Caco-2 (cell line): Measurements from ENCODE around the gene NRL. TPM values are rescaled to one million over a fixed set of nuclear protein-coding genes. Genes with fewer than 3 reads are reported as not detected.

Source experiments
- BruUV-seq: library from RNA; stranded (reverse); fragments of 400-500 nt; replicated peaks from 2 replicates; lab custom pipeline; 2021; lab: Mats Ljungman, UMichigan
- CTCF ChIA-PET: fragments of 300-600 bp; sonication (Branson Sonifier 250); formaldehyde crosslinking; loops from one replicate; lab custom pipeline; 2022; ENCODE audit warnings: antibody characterized with exemption; lab: Charles Lee
- POLR2A ChIA-PET: fragments of 300-600 bp; sonication (Branson Sonifier 250); formaldehyde crosslinking; loops from one replicate; lab custom pipeline; 2022; ENCODE audit warnings: antibody characterized with exemption; lab: Charles Lee
- DNase-seq, 2 experiments: peaks; one replicate each; pipeline versions ENCODE4 v3.0.0 to v3.0.0-alpha.2; 2020 to 2022
- H3K27me3 ChIP-seq: replicated peaks from 2 replicates; pipeline ENCODE4 v1.6.0; 2011; ENCODE audit warnings: low read length; ENCODE audit not compliant: control insufficient read depth, insufficient read depth
- H3K36me3 ChIP-seq: 2 replicates; pipeline ENCODE4 v1.5.1; 2011; ENCODE audit warnings: low read length; ENCODE audit not compliant: control insufficient read depth, insufficient read depth
- H3K4me1 ChIP-seq: fragments of 250-450 bp; sonication (Bioruptor Pico); 2 replicates; pipeline ENCODE4 v1.5.1; 2020; ENCODE audit warnings: mild to moderate bottlenecking
- H3K4me3 ChIP-seq: 2 replicates; pipeline ENCODE4 v1.5.1; 2011; ENCODE audit warnings: low read depth, mild to moderate bottlenecking, control low read depth, low read length
- H3K9me3 ChIP-seq: fragments of 250-450 bp; sonication (Bioruptor Pico); 2 replicates; pipeline ENCODE4 v1.5.1; 2020; ENCODE audit warnings: mild to moderate bottlenecking, moderate library complexity
- H3K27ac Mint-ChIP-seq: one replicate; pipeline ENCODE4 v1.8.0; 2022; ENCODE audit warnings: mixed read lengths; ENCODE audit not compliant: unreplicated experiment
- H3K27me3 Mint-ChIP-seq: one replicate; pipeline ENCODE4 v1.8.0; 2022; ENCODE audit warnings: mixed read lengths; ENCODE audit not compliant: insufficient read depth, unreplicated experiment
- H3K36me3 Mint-ChIP-seq: one replicate; pipeline ENCODE4 v1.8.0; 2022; ENCODE audit warnings: mild to moderate bottlenecking, mixed read lengths; ENCODE audit not compliant: insufficient read depth, unreplicated experiment
- H3K4me1 Mint-ChIP-seq: one replicate; pipeline ENCODE4 v1.8.0; 2022; ENCODE audit warnings: low read depth, mixed read lengths; ENCODE audit not compliant: unreplicated experiment
- H3K4me3 Mint-ChIP-seq: one replicate; pipeline ENCODE4 v1.8.0; 2022; ENCODE audit warnings: mild to moderate bottlenecking, moderate library complexity, mixed read lengths; ENCODE audit not compliant: unreplicated experiment
- H3K9me3 Mint-ChIP-seq: one replicate; pipeline ENCODE4 v1.8.0; 2022; ENCODE audit warnings: mixed read lengths; ENCODE audit not compliant: unreplicated experiment
- intact Hi-C: fragments of 100-400 bp; cut with micrococcal nuclease; formaldehyde crosslinking; loops from one replicate; pipeline ENCODE4 v1.10.0; 2022; ENCODE audit not compliant: unreplicated experiment
- total RNA-seq: library from RNA; stranded (reverse); gene quantifications from 2 replicates; pipeline ENCODE4 v1.2.3, GENCODE V29; 2022
- TF ChIP-seq, protein P1 (sequence below), 2 experiments: fragments of 200-600 bp in 1 of 2; IDR thresholded peaks; 1 replicate in 1 of 2; 2 replicates in 1 of 2; pipeline versions ENCODE4 v1.5.1 to v1.8.0; 2011 to 2022; ENCODE audit warnings: antibody characterized with exemption in 1 of 2, control low read depth in 1 of 2, inconsistent platforms in 1 of 2, low read depth in 1 of 2, low read length in 1 of 2, mild to moderate bottlenecking in 1 of 2, moderate library complexity in 1 of 2; ENCODE audit not compliant: insufficient read depth in 1 of 2, severe bottlenecking in 1 of 2, unreplicated experiment in 1 of 2

Gene NRL
- total RNA-seq, 1 experiment from 2014 or later: 2.1 TPM

DNA sequence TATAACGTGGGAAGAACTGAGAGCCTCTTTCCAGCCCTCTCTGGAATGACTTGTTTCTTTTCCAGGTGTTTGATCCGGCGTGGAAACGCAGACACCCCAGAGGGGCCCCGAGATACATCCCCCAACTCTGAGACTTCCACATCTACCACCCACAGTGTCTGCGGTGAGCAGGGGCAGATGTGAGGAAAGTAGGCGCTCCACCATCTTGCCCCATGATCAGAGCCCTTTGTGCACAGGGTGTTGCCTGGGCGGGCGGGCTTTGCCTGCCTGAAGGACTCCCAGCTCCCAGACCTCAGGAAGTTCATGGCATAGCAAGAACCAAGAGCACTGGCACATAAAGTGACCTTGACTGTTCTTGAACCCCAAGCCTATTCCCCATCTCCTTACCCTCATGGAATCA is 60.1 kb downstream of the NRL start:
- intact Hi-C loops: no loop called here
- Mint-ChIP-seq H3K27me3 (peaks cover 8% of the 10 kb centered on the region), H3K36me3 (no peaks in the 10 kb centered on the region), H3K9me3 (no peaks in the 10 kb centered on the region), H3K4me1 (no peaks in the 10 kb centered on the region), H3K4me3 (no peak overlapping the region), H3K27ac (no peak overlapping the region)
- H3K36me3 ChIP-seq: no peaks in the 10 kb centered on the region
- H3K4me1 ChIP-seq: peaks cover 5% of the 10 kb centered on the region; the same call in 1 of the 2 replicates
- CTCF ChIA-PET: interaction anchor here (0.5 to 0.6 kb wide), 2 partner anchors 107 to 145 kb away, joined by 3 to 6 read pairs; partner anchors contain the start of gene IRF9
- TF ChIP-seq, protein P1, sequence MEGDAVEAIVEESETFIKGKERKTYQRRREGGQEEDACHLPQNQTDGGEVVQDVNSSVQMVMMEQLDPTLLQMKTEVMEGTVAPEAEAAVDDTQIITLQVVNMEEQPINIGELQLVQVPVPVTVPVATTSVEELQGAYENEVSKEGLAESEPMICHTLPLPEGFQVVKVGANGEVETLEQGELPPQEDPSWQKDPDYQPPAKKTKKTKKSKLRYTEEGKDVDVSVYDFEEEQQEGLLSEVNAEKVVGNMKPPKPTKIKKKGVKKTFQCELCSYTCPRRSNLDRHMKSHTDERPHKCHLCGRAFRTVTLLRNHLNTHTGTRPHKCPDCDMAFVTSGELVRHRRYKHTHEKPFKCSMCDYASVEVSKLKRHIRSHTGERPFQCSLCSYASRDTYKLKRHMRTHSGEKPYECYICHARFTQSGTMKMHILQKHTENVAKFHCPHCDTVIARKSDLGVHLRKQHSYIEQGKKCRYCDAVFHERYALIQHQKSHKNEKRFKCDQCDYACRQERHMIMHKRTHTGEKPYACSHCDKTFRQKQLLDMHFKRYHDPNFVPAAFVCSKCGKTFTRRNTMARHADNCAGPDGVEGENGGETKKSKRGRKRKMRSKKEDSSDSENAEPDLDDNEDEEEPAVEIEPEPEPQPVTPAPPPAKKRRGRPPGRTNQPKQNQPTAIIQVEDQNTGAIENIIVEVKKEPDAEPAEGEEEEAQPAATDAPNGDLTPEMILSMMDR (IDR thresholded peaks at IDR 0.05; ENCODE audit: insufficient read depth in 1 of 2, low read depth in 1 of 2, low read length in 1 of 2, severe bottlenecking in 1 of 2, unreplicated experiment in 1 of 2): no peak
- H3K27me3 ChIP-seq: no peaks in the 10 kb centered on the region
- no TSS peak for BruUV-seq
- DNase-seq: peak in 1 of 2 experiments; percentile 15
- H3K4me3 ChIP-seq: no peak overlapping the region
- no peaks in the 10 kb centered on the region for H3K9me3 ChIP-seq
- POLR2A ChIA-PET: no interaction called here

DNA sequence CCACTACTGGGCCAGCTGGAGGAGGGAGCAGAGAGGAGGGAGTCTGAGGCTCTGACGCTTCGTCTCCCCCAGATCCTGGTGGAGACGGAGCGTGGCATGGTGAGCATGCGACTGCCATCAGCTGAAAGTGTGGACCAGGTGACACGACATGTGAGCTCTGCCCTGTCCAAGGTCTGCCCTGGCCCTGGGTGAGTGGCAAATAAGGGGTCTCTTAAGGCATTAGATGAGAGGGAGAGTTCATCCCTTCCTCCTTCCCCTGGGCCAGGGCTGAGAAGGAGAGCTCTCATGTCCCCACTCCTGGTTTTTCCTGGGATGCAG is 60.5 kb downstream of the NRL start:
- no peak overlapping the region for H3K4me3 ChIP-seq
- no peaks in the 10 kb centered on the region for H3K36me3 ChIP-seq
- H3K27me3 Mint-ChIP-seq: peaks cover 9% of the 10 kb centered on the region
- peak in 1 of 2 experiments; percentile 19 for DNase-seq
- peaks cover 5% of the 10 kb centered on the region; the same call in 1 of the 2 replicates for H3K4me1 ChIP-seq
- BruUV-seq: no TSS peak
- no peak overlapping the region for H3K4me3 Mint-ChIP-seq
- no peaks in the 10 kb centered on the region for H3K4me1 Mint-ChIP-seq
- ChIA-PET CTCF (interaction anchor here (0.5 to 0.6 kb wide), 2 partner anchors 107 to 146 kb away, joined by 3 to 6 read pairs; partner anchors contain the start of gene IRF9), POLR2A (no interaction called here)
- no peaks in the 10 kb centered on the region for H3K9me3 Mint-ChIP-seq
- TF ChIP-seq, protein P1 (IDR thresholded peaks at IDR 0.05; ENCODE audit: insufficient read depth in 1 of 2, low read depth in 1 of 2, low read length in 1 of 2, severe bottlenecking in 1 of 2, unreplicated experiment in 1 of 2): no peak
- H3K27me3 ChIP-seq: no peaks in the 10 kb centered on the region
- intact Hi-C loops: no loop called here
- H3K27ac Mint-ChIP-seq: no peak overlapping the region
- no peaks in the 10 kb centered on the region for H3K9me3 ChIP-seq
- H3K36me3 Mint-ChIP-seq: no peaks in the 10 kb centered on the region

DNA sequence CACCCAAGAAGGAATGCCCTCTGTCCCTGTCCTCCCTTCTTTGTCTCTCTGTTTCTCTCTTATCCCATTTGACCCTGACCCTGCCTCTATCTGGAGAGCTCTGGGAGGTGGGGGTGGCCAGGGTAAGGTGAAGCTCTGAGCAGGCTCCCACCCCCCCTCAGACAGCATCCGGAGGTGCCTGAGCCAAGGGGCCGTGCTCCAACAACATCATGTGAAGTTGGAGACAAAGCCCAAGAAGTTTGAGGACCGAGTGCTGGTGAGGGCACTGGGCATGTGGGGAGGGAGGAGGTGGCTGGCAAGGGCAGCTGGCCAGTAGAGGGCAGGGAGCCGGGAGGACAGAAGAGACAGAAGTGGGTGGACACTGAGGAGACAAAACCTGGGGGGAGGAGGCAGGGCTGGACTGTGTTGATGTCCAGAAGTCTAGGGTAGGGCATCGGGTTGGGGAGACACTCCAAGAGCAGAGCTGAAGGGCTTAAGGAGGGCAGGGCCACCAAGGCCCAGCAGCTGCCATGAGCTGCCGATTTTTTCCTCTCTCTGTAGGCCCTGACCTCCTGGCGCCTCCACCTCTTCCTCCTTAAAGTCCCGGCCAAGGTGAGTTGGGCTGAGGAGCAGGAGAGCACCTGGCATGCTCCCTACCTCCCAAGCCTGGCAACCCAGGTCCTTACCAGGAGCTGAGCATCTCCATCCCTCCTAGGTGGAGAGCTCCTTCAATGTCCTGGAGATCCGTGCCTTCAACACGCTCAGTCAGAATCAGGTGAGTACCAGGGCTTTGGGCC is 61.0 kb downstream of the NRL start:
- TF ChIP-seq, protein P1 (IDR thresholded peaks at IDR 0.05; ENCODE audit: insufficient read depth in 1 of 2, low read depth in 1 of 2, low read length in 1 of 2, severe bottlenecking in 1 of 2, unreplicated experiment in 1 of 2): no peak
- ChIA-PET POLR2A (no interaction called here), CTCF (interaction anchor here (0.6 kb wide), 1 partner anchor 39 kb away, joined by 3 read pairs; no protein-coding TSS in a partner anchor)
- H3K4me1 ChIP-seq: peaks cover 5% of the 10 kb centered on the region; the same call in 1 of the 2 replicates
- no peak overlapping the region for H3K4me3 ChIP-seq
- Mint-ChIP-seq H3K36me3 (no peaks in the 10 kb centered on the region), H3K27ac (no peak overlapping the region), H3K27me3 (peaks cover 11% of the 10 kb centered on the region), H3K4me1 (no peaks in the 10 kb centered on the region), H3K4me3 (peak overlapping the region; percentile 74), H3K9me3 (no peaks in the 10 kb centered on the region)
- no TSS peak for BruUV-seq
- H3K27me3 ChIP-seq: no peaks in the 10 kb centered on the region
- H3K9me3 ChIP-seq: no peaks in the 10 kb centered on the region
- H3K36me3 ChIP-seq: no peaks in the 10 kb centered on the region
- peak in 1 of 2 experiments; percentile 16 for DNase-seq
- intact Hi-C loops: no loop called here
